ENCODE measurements around the gene CST11. TPM values are rescaled to one million over a fixed set of nuclear protein-coding genes. Genes with fewer than 3 reads are reported as not detected.

The CST11 gene
- total RNA-seq, 3 donors from 2014 or later, result not detected

GRCh38 chr20:23441850-23442313 is 10.8 kb downstream of the CST11 start:
- DNase-seq (ENCODE audit: low spot score in 2 of 2), result peak in 1 of 2 donors; percentile 68
- intact Hi-C loops (cut with DNase I; ENCODE audit: low total_unique reads), result no loop called here
- Histone ChIP-seq H3K36me3 (no peaks in the 10 kb centered on the region), H3K27me3 (no peaks in the 10 kb centered on the region), H3K4me1 (no peaks in the 10 kb centered on the region), H3K4me3 (no peak overlapping the region), H3K27ac (no peak overlapping the region), H3K9me3 (no peaks in the 10 kb centered on the region)
- TF ChIP-seq CTCF (IDR thresholded peaks at IDR 0.05) (peak in 2 of 3 donors; percentile 70 to 81), POLR2A (IDR thresholded peaks at IDR 0.05) (no peak), POLR2AphosphoS5 (IDR thresholded peaks at IDR 0.05) (no peak)

- H3K36me3 ChIP-seq, result no peaks in the 10 kb centered on the region
- H3K27me3 ChIP-seq, result no peaks in the 10 kb centered on the region
- no peak overlapping the region for H3K27ac ChIP-seq
- intact Hi-C loops (cut with DNase I; ENCODE audit: low total_unique reads), result no loop called here
- TF ChIP-seq POLR2A (IDR thresholded peaks at IDR 0.05) (no peak), CTCF (IDR thresholded peaks at IDR 0.05) (no peak), POLR2AphosphoS5 (IDR thresholded peaks at IDR 0.05) (no peak)
- no peak overlapping the region for H3K4me3 ChIP-seq
- no peak for DNase-seq (ENCODE audit: low spot score in 2 of 2)
- H3K4me1 ChIP-seq, result no peaks in the 10 kb centered on the region
- H3K9me3 ChIP-seq, result no peaks in the 10 kb centered on the region
Observed at GRCh38 chr20:23440004-23440403, 12.7 kb downstream of the CST11 start.

- H3K4me3 ChIP-seq, result no peak overlapping the region
- H3K4me1 ChIP-seq, result no peaks in the 10 kb centered on the region
- no peak for DNase-seq (ENCODE audit: low spot score in 2 of 2)
- TF ChIP-seq CTCF (IDR thresholded peaks at IDR 0.05) (no peak), POLR2A (IDR thresholded peaks at IDR 0.05) (no peak), POLR2AphosphoS5 (IDR thresholded peaks at IDR 0.05) (no peak)
- H3K36me3 ChIP-seq, result no peaks in the 10 kb centered on the region
- H3K9me3 ChIP-seq, result no peaks in the 10 kb centered on the region
- intact Hi-C loops (cut with DNase I; ENCODE audit: low total_unique reads), result no loop called here
- H3K27me3 ChIP-seq, result no peaks in the 10 kb centered on the region
- H3K27ac ChIP-seq, result no peak overlapping the region
Observed at GRCh38 chr20:23438661-23439060, 14.0 kb downstream of the CST11 start.

- DNase-seq (ENCODE audit: low spot score in 2 of 2), result no peak
- H3K27me3 ChIP-seq, result no peaks in the 10 kb centered on the region
- no peak overlapping the region for H3K27ac ChIP-seq
- no peaks in the 10 kb centered on the region for H3K4me1 ChIP-seq
- intact Hi-C loops (cut with DNase I; ENCODE audit: low total_unique reads), result no loop called here
- TF ChIP-seq CTCF (IDR thresholded peaks at IDR 0.05), result no peak
- TF ChIP-seq POLR2AphosphoS5 (IDR thresholded peaks at IDR 0.05), result no peak
- H3K9me3 ChIP-seq, result no peaks in the 10 kb centered on the region
- H3K4me3 ChIP-seq, result no peak overlapping the region
- no peaks in the 10 kb centered on the region for H3K36me3 ChIP-seq
Observed at GRCh38 chr20:23437126-23437899, 15.4 kb downstream of the CST11 start.

- H3K27ac ChIP-seq, result no peak overlapping the region
Observed at GRCh38 chr20:23436681-23437080, 16.0 kb downstream of the CST11 start.

More at GRCh38 chr20:23436681-23437080, 16.0 kb downstream of the CST11 start:
- intact Hi-C loops (cut with DNase I; ENCODE audit: low total_unique reads), result no loop called here
- H3K36me3 ChIP-seq, result no peaks in the 10 kb centered on the region
- TF ChIP-seq CTCF (IDR thresholded peaks at IDR 0.05) (no peak), POLR2A (IDR thresholded peaks at IDR 0.05) (no peak), POLR2AphosphoS5 (IDR thresholded peaks at IDR 0.05) (no peak)
- DNase-seq (ENCODE audit: low spot score in 2 of 2), result no peak
- no peak overlapping the region for H3K4me3 ChIP-seq
- no peaks in the 10 kb centered on the region for H3K4me1 ChIP-seq
- H3K9me3 ChIP-seq, result no peaks in the 10 kb centered on the region
- H3K27me3 ChIP-seq, result no peaks in the 10 kb centered on the region
